ELR (cell line): ENCODE measurements around the gene MDM1.

Source experiments
- DNase-seq: peaks from one replicate; pipeline ENCODE4 v3.0.0-alpha.2; 2015; ENCODE audit warnings: low read depth

MDM1 gene

GRCh38 chr12:68331869-68332727 lies at the start of gene MDM1:
Gene MDM1 (minus strand): TSS chr12:68332362. CDS start chr12:68332245, 117 bp downstream.
- DNase-seq: peak; percentile 100

- no peak for DNase-seq
These were observed 49.5 kb upstream of the MDM1 start for GRCh38 chr12:68381476-68382219.

GRCh38 chr12:68378872-68379606 lies 46.9 kb upstream of the MDM1 start:
- DNase-seq: no peak

DNA sequence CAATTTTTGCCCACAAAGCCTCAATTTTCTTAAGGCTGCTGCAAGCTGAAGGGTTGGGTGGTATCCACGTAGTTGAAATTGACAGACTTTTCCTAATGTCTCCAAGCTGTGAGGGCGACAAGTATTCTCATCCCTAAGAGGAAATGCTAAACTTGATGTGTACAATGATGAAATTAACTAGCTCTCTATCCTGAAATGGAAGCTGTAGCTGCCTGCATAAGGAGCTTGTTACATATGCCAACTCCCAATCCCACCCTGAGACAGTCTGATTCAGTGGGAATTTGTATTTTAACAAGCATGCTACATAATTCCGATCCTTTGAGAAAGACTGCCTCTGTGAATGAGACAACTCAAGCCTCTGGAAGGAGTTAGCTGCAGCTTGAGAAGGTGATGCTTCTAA lies 45.7 kb upstream of the MDM1 start:
- DNase-seq: no peak

- no peak for DNase-seq
These were observed 44.7 kb upstream of the MDM1 start for GRCh38 chr12:68376901-68377300.

- no peak for DNase-seq
These were observed 43.9 kb upstream of the MDM1 start for GRCh38 chr12:68375756-68376695.

GRCh38 chr12:68374307-68374982 lies 42.3 kb upstream of the MDM1 start:
- DNase-seq: no peak

DNA sequence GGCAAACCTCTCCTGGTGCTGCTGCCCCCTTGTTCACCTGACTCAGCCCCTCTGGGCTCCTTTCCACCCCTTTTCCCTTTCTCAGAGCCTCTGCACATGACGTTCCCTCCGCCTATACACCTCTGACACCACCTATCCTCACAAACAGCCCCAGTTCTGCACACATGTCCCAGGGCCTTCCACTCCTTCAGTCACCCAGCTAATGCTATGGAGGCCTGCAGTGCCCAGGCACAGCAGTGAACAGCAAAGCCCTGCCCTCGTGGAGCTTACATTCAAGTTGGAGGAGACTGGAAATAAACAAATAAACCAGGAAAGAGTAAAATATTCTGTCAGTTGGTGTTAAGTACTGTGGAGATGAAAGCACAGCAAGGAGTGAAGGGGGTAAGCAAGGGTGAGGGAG lies 38.5 kb upstream of the MDM1 start:
- no peak for DNase-seq

DNA sequence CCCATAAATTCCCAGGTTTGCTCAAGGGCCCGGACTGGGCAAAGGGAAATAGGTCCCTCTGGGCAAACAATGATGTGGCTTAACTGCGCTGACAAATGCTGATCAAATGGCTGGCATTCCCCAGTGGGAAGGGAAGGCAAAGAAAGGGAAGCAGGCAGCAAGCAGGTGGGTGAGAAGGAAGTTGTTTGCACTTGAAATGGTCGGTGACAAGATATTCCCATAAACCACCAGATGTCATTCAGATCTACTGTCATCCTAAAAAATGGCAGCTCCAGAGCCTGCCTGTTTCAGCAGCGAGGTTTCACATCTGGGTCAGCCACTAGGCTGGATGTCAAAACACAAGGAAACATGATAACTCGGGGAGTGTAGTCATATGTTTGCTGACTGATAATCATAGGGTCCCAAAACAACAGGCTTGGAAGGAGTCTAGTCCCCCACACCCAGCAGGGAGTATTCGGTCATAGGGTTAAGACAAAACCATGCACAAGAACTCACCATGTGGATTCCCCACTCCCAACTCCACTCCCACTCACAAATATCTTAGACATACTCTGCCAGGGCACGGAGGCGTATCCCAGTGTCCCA lies 37.9 kb upstream of the MDM1 start:
- no peak for DNase-seq

DNA sequence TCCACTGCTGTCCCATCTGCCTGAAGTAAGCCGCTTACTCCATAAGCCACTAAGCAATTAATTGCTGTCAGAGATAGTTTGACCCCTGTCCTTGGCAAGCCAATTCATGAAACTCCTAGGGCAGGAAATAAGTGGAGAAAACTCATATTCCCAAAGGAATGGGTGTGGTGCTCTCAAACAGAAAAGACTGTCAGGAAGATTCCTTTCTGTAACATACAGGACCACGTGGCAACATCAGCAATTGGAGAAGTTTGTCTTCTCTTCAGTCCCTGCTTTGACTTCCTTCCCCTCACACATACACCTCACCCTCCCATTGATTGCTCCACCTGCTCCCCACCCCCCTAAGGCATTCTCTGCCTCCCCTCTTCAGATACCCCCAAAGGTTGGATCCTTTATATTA lies 36.2 kb upstream of the MDM1 start:
- DNase-seq: no peak

DNA sequence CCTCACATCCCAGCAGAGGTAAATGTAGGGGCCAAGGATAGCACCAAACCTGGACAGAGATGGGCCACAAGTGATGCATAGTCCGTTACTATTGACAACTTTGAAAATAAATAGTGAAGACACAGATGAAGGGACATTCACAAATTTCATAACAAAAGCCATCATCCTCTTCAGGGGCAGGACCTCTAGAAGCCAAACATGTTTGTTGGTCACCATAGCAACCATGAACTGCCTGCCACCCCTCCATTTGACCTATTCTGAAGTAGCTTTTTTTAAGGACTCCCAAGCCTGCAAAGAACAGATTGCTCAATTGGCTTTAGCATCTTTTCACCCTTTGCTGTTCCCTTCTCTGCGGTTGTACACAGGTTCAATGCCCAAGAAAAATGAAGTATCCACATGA lies 35.7 kb upstream of the MDM1 start:
- DNase-seq: no peak

- no peak for DNase-seq
These were observed 35.0 kb upstream of the MDM1 start for GRCh38 chr12:68367116-68367515.

DNA sequence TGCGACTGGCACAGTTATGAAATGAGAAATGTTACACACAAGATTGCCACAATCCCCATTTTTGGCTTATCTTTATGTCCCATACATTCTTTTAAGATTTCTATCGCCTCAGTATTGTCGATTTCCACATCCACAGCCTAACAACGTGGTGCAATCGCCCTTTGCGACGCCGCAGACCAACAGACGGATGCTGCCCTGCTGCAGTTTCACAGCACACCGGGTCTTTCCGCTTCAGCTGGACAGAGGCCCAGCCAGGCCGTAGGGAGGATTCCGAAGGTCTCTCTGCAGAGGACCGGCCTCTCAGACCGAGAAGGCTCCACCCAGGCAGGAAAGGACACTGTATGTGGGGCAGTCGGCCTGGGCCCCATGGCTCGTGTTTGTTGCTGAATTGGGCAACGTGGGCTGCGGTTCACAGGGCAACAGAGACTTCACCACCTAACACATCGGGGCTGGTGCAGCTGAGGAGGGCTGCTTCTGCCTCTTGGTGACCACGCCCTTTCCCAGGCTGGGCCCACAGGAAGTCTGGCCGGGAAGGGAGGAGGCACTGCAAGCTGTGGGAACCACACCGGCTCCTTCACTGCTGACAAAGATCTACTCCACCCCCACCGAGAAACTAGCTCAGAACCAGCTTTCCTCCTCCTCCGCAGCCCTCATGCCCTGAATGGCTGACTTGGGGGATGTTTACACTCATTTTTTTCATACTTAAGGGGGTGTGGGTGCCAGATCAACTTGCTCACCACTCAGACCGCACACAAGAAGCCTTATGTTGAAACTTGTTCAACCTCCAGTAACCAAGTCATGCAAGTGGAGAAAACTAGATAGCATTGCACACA lies 32.9 kb upstream of the MDM1 start:
- peak; percentile 94 for DNase-seq

DNA sequence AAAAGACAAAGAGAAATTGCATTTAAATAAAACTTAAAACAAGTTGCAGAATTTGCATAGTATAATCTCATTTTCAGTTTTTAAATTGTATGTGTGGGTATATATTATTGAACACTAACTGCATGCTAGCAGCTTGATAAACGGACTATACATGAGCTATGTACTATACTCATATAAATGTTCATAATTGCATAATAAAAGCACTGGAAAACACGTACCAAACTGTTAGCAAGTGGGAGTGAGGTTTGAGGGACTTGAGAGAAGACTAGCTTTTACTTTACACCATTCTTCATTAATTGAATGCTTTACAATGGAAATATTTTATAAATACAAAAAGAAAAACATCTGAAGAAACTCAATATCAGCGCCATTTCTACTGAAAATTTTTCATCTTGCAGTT lies 32.2 kb upstream of the MDM1 start:
- DNase-seq: no peak

- no peak for DNase-seq
These were observed 29.8 kb upstream of the MDM1 start for GRCh38 chr12:68361953-68362352.

- DNase-seq: no peak
These were observed 27.5 kb upstream of the MDM1 start for GRCh38 chr12:68359674-68360073.

- DNase-seq: peak; percentile 81
These were observed 26.6 kb upstream of the MDM1 start for GRCh38 chr12:68358532-68359485.

DNA sequence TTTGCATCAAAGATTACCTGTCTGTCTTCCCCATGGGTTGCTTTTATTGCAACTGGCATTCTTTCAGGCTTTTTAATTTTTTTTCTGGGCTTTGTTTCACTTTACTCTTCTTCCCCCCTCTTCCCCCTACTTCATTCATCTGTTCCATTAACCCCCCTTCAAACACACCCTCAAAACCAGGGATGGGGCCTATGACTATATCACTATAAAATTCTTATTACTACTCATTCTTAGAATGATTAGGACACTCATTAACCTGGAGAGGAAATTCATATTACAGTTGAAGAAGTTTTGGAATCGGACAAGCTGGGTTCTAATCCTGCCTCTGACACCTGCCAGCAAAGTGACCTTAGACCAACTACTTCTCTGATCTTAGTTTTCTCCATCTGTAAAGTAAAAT lies 24.8 kb upstream of the MDM1 start:
- no peak for DNase-seq
